Suprapubic skin (tissue), 4 donors: ENCODE data around the gene FAP.

Experiments used
- POLR2A ChIP-seq, 2 donors: fragments of 450-650 bp; IDR thresholded peaks; one replicate each; pipeline ENCODE4 v1.6.1; 2017; ENCODE audit warnings: antibody characterized with exemption in 2 of 2, mild to moderate bottlenecking in 2 of 2, moderate library complexity in 2 of 2
- POLR2AphosphoS5 ChIP-seq, 3 donors: sonication (generic); formaldehyde crosslinking; IDR thresholded peaks; one replicate each; pipeline ENCODE4 v1.6.1; 2017; ENCODE audit warnings: antibody characterized with exemption in 3 of 3
- TF ChIP-seq, protein P1 (sequence below), 2 donors: fragments of 200-600 bp in 1 of 2; fragments of 450-650 bp in 1 of 2; sonication (generic) in 1 of 2; IDR thresholded peaks; one replicate each; pipeline ENCODE4 v1.5.1; 2016 to 2019; ENCODE audit warnings: antibody characterized with exemption in 2 of 2, mild to moderate bottlenecking in 1 of 2, moderate library complexity in 1 of 2

DNA sequence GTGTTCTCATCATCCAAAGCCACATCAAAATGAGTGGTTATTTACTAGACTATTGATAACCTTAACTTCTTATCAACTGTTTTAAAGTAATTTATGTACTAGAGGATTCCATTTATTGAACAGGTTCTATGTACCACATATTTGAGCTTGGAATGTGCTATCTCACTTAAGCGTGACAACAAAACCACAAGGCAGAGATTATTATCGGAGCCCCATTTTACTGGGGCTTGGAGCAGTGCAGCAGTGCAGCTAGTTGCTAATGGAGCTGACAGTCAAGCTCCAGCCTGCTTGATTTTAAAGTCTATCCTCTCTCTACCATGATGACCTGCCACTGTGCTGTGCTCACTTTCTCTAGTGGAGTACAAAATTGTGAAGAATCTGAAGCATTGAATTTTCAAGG is 115.8 kb downstream of the FAP start:
- TF ChIP-seq, protein P1, sequence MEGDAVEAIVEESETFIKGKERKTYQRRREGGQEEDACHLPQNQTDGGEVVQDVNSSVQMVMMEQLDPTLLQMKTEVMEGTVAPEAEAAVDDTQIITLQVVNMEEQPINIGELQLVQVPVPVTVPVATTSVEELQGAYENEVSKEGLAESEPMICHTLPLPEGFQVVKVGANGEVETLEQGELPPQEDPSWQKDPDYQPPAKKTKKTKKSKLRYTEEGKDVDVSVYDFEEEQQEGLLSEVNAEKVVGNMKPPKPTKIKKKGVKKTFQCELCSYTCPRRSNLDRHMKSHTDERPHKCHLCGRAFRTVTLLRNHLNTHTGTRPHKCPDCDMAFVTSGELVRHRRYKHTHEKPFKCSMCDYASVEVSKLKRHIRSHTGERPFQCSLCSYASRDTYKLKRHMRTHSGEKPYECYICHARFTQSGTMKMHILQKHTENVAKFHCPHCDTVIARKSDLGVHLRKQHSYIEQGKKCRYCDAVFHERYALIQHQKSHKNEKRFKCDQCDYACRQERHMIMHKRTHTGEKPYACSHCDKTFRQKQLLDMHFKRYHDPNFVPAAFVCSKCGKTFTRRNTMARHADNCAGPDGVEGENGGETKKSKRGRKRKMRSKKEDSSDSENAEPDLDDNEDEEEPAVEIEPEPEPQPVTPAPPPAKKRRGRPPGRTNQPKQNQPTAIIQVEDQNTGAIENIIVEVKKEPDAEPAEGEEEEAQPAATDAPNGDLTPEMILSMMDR (IDR thresholded peaks at IDR 0.05), result no peak
- TF ChIP-seq POLR2A (IDR thresholded peaks at IDR 0.05), result no peak
- no peak for TF ChIP-seq POLR2AphosphoS5 (IDR thresholded peaks at IDR 0.05)
